ENCODE measurements around the gene SSTR3. TPM values are rescaled to one million over a fixed set of nuclear protein-coding genes. Genes with fewer than 3 reads are reported as not detected.
A peak's percentile ranks its signal among the peaks of the same experiment; 100 is the strongest.

Gene SSTR3
- total and polyA plus RNA-seq, 2 of the 13 experiments (the other 11 are each of a cell fraction or from before 2014, with no cell fraction given) = 0.08 to 0.64 TPM

DNA sequence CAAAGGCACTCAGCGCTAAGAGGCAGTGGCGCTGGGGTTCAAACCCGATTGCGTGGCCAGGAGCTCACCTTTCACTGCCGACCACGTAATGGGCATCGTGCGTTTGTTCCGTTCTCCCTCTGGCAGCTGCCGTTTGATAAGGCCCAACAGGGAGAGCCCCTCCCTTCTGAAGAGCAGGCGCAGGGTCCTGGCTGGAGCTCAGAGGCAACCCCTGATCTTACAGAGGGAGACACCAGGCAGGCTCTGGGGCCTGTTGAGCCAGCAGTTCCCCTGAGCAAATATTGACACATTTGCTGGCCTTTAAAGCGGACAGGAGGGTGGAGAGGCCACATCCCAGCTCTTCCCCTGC lies 12.5 kb downstream of the SSTR3 start (continued):
- TF ChIP-seq SOX13 (IDR thresholded peaks at IDR 0.05) = peak; percentile 45; the same call in 1 of the 2 replicates
- peak in 1 of 2 experiments; percentile 35; a peak in 1 of 4 replicates for TF ChIP-seq SOX13 (CRISPR knock-in tag; conservative IDR thresholded peaks at IDR 0.05 in 1 of 2, IDR thresholded peaks at IDR 0.05 in 1 of 2)
- TF ChIP-seq, protein P1, sequence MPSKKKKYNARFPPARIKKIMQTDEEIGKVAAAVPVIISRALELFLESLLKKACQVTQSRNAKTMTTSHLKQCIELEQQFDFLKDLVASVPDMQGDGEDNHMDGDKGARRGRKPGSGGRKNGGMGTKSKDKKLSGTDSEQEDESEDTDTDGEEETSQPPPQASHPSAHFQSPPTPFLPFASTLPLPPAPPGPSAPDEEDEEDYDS (CRISPR knock-in tag; IDR thresholded peaks at IDR 0.05) = peak; percentile 70
- 0 out of 2 replicates have a peak, but pooled peaks have one; percentile 30 for TF ChIP-seq NRL (CRISPR knock-in tag; IDR thresholded peaks at IDR 0.05; ENCODE audit: borderline replicate concordance)
- TF ChIP-seq, protein P2, sequence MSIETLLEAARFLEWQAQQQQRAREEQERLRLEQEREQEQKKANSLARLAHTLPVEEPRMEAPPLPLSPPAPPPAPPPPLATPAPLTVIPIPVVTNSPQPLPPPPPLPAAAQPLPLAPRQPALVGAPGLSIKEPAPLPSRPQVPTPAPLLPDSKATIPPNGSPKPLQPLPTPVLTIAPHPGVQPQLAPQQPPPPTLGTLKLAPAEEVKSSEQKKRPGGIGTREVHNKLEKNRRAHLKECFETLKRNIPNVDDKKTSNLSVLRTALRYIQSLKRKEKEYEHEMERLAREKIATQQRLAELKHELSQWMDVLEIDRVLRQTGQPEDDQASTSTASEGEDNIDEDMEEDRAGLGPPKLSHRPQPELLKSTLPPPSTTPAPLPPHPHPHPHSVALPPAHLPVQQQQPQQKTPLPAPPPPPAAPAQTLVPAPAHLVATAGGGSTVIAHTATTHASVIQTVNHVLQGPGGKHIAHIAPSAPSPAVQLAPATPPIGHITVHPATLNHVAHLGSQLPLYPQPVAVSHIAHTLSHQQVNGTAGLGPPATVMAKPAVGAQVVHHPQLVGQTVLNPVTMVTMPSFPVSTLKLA (IDR thresholded peaks at IDR 0.05) = no peak
- TF ChIP-seq ZSCAN22 (CRISPR knock-in tag; IDR thresholded peaks at IDR 0.05) = no peak
- TF ChIP-seq MBD4 (IDR thresholded peaks at IDR 0.05; ENCODE audit: borderline replicate concordance, low read length) = no peak
- no peak for TF ChIP-seq CHCHD3 (CRISPR knock-in tag; IDR thresholded peaks at IDR 0.05)
- TF ChIP-seq TCF7L2 (IDR thresholded peaks at IDR 0.05; ENCODE audit: low read depth, low read length) = no peak
- TF ChIP-seq ZNF101 (CRISPR knock-in tag; IDR thresholded peaks at IDR 0.05; ENCODE audit: borderline replicate concordance, low read depth) = no peak
- no peak for TF ChIP-seq ZNF24 (IDR thresholded peaks at IDR 0.05)
- TF ChIP-seq TSC22D2 (CRISPR knock-in tag; IDR thresholded peaks at IDR 0.05; ENCODE audit: borderline replicate concordance) = no peak
- TF ChIP-seq, protein P3, sequence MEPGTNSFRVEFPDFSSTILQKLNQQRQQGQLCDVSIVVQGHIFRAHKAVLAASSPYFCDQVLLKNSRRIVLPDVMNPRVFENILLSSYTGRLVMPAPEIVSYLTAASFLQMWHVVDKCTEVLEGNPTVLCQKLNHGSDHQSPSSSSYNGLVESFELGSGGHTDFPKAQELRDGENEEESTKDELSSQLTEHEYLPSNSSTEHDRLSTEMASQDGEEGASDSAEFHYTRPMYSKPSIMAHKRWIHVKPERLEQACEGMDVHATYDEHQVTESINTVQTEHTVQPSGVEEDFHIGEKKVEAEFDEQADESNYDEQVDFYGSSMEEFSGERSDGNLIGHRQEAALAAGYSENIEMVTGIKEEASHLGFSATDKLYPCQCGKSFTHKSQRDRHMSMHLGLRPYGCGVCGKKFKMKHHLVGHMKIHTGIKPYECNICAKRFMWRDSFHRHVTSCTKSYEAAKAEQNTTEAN (CRISPR knock-in tag; conservative IDR thresholded peaks at IDR 0.05) = no peak
- no peak for TF ChIP-seq ZSCAN20 (CRISPR knock-in tag; IDR thresholded peaks at IDR 0.05; ENCODE audit: borderline replicate concordance)
- TF ChIP-seq HDAC2 (CRISPR knock-in tag; IDR thresholded peaks at IDR 0.05) = no peak
- TF ChIP-seq ZNF430 (CRISPR knock-in tag; IDR thresholded peaks at IDR 0.05) = no peak
- TF ChIP-seq NCOA5 (CRISPR knock-in tag; IDR thresholded peaks at IDR 0.05) = no peak
- no peak for TF ChIP-seq GABPA (IDR thresholded peaks at IDR 0.05; ENCODE audit: low read depth, low read length)
- no peak for TF ChIP-seq GABPA (CRISPR knock-in tag; IDR thresholded peaks at IDR 0.05; ENCODE audit: low read depth)
- no peak; the same call in 1 of the 2 replicates for TF ChIP-seq ZNF230 (CRISPR knock-in tag; IDR thresholded peaks at IDR 0.05)
